Cardiac muscle cell (in vitro differentiated cells and primary cell): ENCODE measurements around the gene RPS14. TPM values are rescaled to one million over a fixed set of nuclear protein-coding genes. Genes with fewer than 3 reads are reported as not detected.

Source experiments
- DNase-seq, 2 donors: peaks; one replicate each; pipeline versions ENCODE4 v3.0.0 to v3.0.0-alpha.2; 2010 to 2017; ENCODE audit warnings: low read depth in 1 of 2, low spot score in 1 of 2
- H3K27ac ChIP-seq: fragments of 200-600 bp; sonication (generic); 2 replicates; pipeline ENCODE4 v1.5.1; 2016
- H3K27me3 ChIP-seq: fragments of 200-600 bp; sonication (generic); 2 replicates; pipeline ENCODE4 v1.6.0; 2016; ENCODE audit warnings: control low read depth
- H3K36me3 ChIP-seq: fragments of 200-600 bp; sonication (generic); 2 replicates; pipeline ENCODE4 v1.5.1; 2016; ENCODE audit warnings: control low read depth
- H3K4me1 ChIP-seq: fragments of 200-600 bp; sonication (generic); 2 replicates; pipeline ENCODE4 v1.8.1; 2017; ENCODE audit warnings: low read depth, mild to moderate bottlenecking, mixed run types
- H3K4me3 ChIP-seq: fragments of 200-600 bp; sonication (generic); 2 replicates; pipeline ENCODE4 v1.5.1; 2016; ENCODE audit warnings: mild to moderate bottlenecking
- H3K9me3 ChIP-seq: fragments of 200-600 bp; sonication (generic); 2 replicates; pipeline ENCODE4 v1.5.1; 2017; ENCODE audit warnings: low read depth, mild to moderate bottlenecking, control low read depth
- CTCF ChIP-seq: IDR thresholded peaks from 2 replicates; pipeline ENCODE4 v1.5.1; 2012; ENCODE audit warnings: low read depth, mild to moderate bottlenecking, low read length
- polyA plus RNA-seq: library from polyadenylated mRNA; unstranded; fragments of >200 nt; fragmentation: Nextera tagmentation; extraction: Ambion mirVana; gene quantifications from 2 replicates; pipeline ENCODE4 v1.2.1, GENCODE V29; 2016
- total RNA-seq: library from RNA; depleted of rRNA; stranded (reverse); fragments of >200 nt; gene quantifications from 2 replicates; pipeline ENCODE4 v1.2.3, GENCODE V29; 2016

Gene RPS14
- total and polyA plus RNA-seq, 2 experiments from 2014 or later, result 1,307 to 2,781 TPM

- peaks cover 31% of the 10 kb centered on the region for H3K36me3 ChIP-seq
- no peaks in the 10 kb centered on the region for H3K27me3 ChIP-seq
- no peak overlapping the region for H3K27ac ChIP-seq
- DNase-seq, result no peak
- no peaks in the 10 kb centered on the region for H3K4me1 ChIP-seq
- H3K9me3 ChIP-seq, result no peaks in the 10 kb centered on the region
- TF ChIP-seq CTCF, result no peak
- no peak overlapping the region for H3K4me3 ChIP-seq
These were observed 54.4 kb downstream of the RPS14 start for GRCh38 chr5:150394912-150395687.

- Histone ChIP-seq H3K9me3 (no peaks in the 10 kb centered on the region), H3K27ac (no peak overlapping the region), H3K27me3 (no peaks in the 10 kb centered on the region), H3K4me3 (no peak overlapping the region), H3K4me1 (peaks cover 9% of the 10 kb centered on the region), H3K36me3 (peaks cover 31% of the 10 kb centered on the region)
- TF ChIP-seq CTCF, result no peak
- DNase-seq, result no peak
These were observed 55.4 kb downstream of the RPS14 start for GRCh38 chr5:150394131-150394530.

GRCh38 chr5:150393096-150393645 is 56.4 kb downstream of the RPS14 start:
- Histone ChIP-seq H3K36me3 (peaks cover 28% of the 10 kb centered on the region), H3K27ac (no peak overlapping the region), H3K4me3 (no peak overlapping the region), H3K9me3 (no peaks in the 10 kb centered on the region), H3K4me1 (peaks cover 10% of the 10 kb centered on the region), H3K27me3 (no peaks in the 10 kb centered on the region)
- no peak for DNase-seq
- no peak for TF ChIP-seq CTCF

- DNase-seq, result no peak
- Histone ChIP-seq H3K9me3 (no peaks in the 10 kb centered on the region), H3K27ac (no peak overlapping the region), H3K36me3 (peaks cover 28% of the 10 kb centered on the region), H3K4me3 (no peak overlapping the region), H3K4me1 (peaks cover 10% of the 10 kb centered on the region), H3K27me3 (no peaks in the 10 kb centered on the region)
- TF ChIP-seq CTCF, result no peak
These were observed 56.9 kb downstream of the RPS14 start for GRCh38 chr5:150392680-150393079.

Other genes with a start within 250 kb of the RPS14 start
- 34.6 and 47.7 TPM in 2 replicates for gene CAMK2A, start 160.0 kb downstream of the RPS14 start, total RNA-seq
- 11.8 and 19.0 TPM in 2 replicates for gene CAMK2A, start 160.0 kb downstream of the RPS14 start, polyA plus RNA-seq
- gene ARSI, start 146.8 kb downstream of the RPS14 start, total RNA-seq, result 3.3 and 6.4 TPM in 2 replicates
- gene ARSI, start 146.8 kb downstream of the RPS14 start, polyA plus RNA-seq, result 2.0 and 2.1 TPM in 2 replicates
- gene TCOF1, start 92.0 kb downstream of the RPS14 start, total RNA-seq, result 29.5 and 46.0 TPM in 2 replicates
- 31.4 and 37.7 TPM in 2 replicates for gene TCOF1, start 92.0 kb downstream of the RPS14 start, polyA plus RNA-seq
- gene CD74, start 36.8 kb downstream of the RPS14 start, total RNA-seq, result 11.7 and 12.6 TPM in 2 replicates
- 16.3 and 23.7 TPM in 2 replicates for gene CD74, start 36.8 kb downstream of the RPS14 start, polyA plus RNA-seq
- 79.8 and 97.6 TPM in 2 replicates for gene NDST1, start 58.4 kb upstream of the RPS14 start, total RNA-seq
- gene NDST1, start 58.4 kb upstream of the RPS14 start, polyA plus RNA-seq, result 26.6 and 34.9 TPM in 2 replicates
- gene SYNPO, start 190.9 kb upstream of the RPS14 start, total RNA-seq, result 2.7 and 4.4 TPM in 2 replicates
- 0.94 and 1.1 TPM in 2 replicates for gene SYNPO, start 190.9 kb upstream of the RPS14 start, polyA plus RNA-seq
- 2.1 and 6.8 TPM in 2 replicates for gene MYOZ3, start 211.5 kb upstream of the RPS14 start, total RNA-seq
- gene MYOZ3, start 211.5 kb upstream of the RPS14 start, polyA plus RNA-seq, result 10.7 and 13.8 TPM in 2 replicates